Stomach smooth muscle (tissue), 2 donors: ENCODE results near the gene PLEKHS1.
"Not testable (repeated sequence)": the region's sequence is repeated elsewhere in the genome, so short reads cannot be mapped to it uniquely, and the experiment has no call there.

Experiments
- H3K27ac ChIP-seq: one replicate; pipeline ENCODE4 v1.7.0; 2013; ENCODE audit warnings: mild to moderate bottlenecking, low read length, inconsistent platforms
- H3K27me3 ChIP-seq, 2 donors: one replicate each; pipeline ENCODE4 v1.7.0; 2013; ENCODE audit warnings: low read length in 2 of 2; ENCODE audit not compliant: insufficient read depth in 2 of 2, control insufficient read depth in 1 of 2
- H3K36me3 ChIP-seq, 2 donors: one replicate each; pipeline ENCODE4 v1.7.0; 2013; ENCODE audit warnings: low read length in 2 of 2; ENCODE audit not compliant: control insufficient read depth in 2 of 2, insufficient read depth in 2 of 2
- H3K4me1 ChIP-seq: one replicate; pipeline ENCODE4 v1.7.0; 2013; ENCODE audit warnings: low read length; ENCODE audit not compliant: control insufficient read depth, insufficient read depth
- H3K4me3 ChIP-seq, 2 donors: one replicate each; pipeline ENCODE4 v1.7.0; 2013; ENCODE audit warnings: low read length in 2 of 2
- H3K9ac ChIP-seq, 2 donors: one replicate each; pipeline ENCODE4 v1.7.0; 2013; ENCODE audit warnings: low read length in 2 of 2, mild to moderate bottlenecking in 1 of 2
- H3K9me3 ChIP-seq, 2 donors: one replicate each; pipeline ENCODE4 v1.7.0; 2013; ENCODE audit warnings: low read length in 2 of 2; ENCODE audit not compliant: control insufficient read depth in 2 of 2
- donor health status: healthy.
- donor health status: Pancreatic carcinoma.

Gene PLEKHS1

GRCh38 chr10:113828567-113828966 lies 77.1 kb downstream of the PLEKHS1 start:
- H3K27me3 ChIP-seq, H3K4me3 ChIP-seq, H3K9ac ChIP-seq, H3K36me3 ChIP-seq, H3K27ac ChIP-seq, H3K9me3 ChIP-seq, H3K4me1 ChIP-seq: not testable (repeated sequence)
